GM19397 (cell line): Measurements from ENCODE around the gene DAW1.
"Not testable (repeated sequence)": the region's sequence is repeated elsewhere in the genome, so short reads cannot be mapped to it uniquely, and the experiment has no call there.

Experiments used
- ATAC-seq: cut with Tn5 transposase; IDR thresholded peaks from one replicate; pipeline ENCODE4 v1.9.1; 2021; ENCODE audit warnings: mild to moderate bottlenecking, moderate library complexity; ENCODE audit not compliant: unreplicated experiment

Gene DAW1

DNA sequence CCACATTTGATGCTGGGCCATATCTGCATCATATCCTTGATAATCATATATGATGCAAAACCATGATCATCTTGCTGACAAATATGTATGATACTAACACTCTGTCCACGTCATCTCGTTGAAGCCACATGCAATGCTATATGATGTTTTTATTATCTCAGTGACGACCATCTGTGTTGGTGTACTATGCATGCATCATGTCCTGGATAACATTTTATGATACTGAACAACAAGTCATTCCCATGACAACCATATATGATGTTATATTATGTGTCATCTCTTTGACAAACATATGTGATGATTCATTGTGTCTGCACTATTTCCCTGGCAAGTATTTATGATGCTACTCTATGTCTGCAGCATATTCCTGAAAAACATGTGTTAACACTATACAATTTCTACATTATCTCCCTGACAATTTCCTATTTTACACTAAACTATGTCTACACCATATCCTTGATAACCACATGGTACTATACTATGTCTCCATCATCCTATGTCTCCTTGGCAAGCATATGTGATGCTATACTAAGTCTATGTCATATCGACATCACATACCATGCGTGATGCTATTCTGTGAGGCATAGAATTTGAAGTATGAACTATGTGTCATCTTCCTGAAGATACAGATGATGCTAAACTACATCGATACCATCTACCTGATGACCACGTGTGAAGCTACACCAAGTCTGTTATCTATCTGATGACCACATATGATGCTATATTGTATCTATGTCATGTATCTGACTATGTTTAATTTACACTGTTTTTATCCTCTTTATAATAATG is 37.0 kb downstream of the DAW1 start:
- ATAC-seq = no peak

DNA sequence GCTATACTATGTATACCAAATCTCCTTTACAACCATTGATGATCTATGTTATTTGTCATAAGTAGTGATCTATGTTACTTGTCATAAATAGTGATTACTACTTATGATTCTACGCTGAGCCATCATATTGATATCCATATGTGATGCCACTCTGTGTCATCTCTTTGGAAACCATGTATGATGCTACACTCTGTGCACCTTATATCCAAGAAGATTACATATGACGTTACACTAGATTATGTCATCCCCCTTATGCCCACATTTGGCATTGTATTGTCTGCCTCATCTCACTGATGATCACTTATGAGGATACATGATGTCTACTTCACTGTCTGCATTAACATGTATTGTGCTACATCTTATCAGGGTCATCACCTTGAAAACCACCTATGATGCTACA is 42.9 kb downstream of the DAW1 start:
- ATAC-seq = no peak

DNA sequence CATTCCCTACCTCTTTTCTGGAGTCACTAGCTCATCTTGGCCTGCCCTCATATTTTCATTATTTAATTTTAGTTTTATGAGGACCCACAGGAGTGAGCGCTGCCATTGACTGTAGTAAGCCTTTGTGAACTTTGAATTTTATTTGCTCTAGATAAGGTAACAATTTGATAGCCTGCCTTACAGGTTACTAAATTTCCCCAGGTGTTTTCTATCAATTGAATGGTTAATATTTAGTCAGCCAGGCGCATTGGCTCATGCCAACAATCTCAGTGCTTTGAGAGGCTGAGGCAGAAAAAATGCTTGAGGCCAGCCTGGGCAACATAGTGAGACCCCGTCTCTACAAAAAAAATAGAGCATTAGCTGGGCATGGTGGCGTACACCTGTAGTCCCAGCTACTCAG is 50.2 kb downstream of the DAW1 start:
- no peak for ATAC-seq

DNA sequence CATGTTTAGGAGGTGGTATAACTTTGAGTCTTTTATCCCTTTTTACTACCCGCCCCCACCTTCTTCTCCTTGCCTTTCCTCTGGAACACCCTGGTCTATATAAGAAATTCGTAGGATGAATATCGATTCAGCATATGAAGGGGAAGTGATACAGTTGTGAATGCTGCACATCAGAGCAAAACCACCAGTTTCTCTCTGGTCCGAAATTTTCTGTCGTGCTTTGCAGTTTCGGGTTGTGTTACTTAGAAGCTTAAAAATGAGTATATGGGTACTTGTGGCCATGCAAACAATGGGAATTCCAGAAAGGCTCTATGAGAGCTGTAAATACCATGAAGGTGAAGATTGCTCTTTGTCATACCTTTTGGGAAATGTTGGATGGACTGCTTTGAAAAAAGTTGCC is 60.6 kb downstream of the DAW1 start:
- no peak for ATAC-seq

DNA sequence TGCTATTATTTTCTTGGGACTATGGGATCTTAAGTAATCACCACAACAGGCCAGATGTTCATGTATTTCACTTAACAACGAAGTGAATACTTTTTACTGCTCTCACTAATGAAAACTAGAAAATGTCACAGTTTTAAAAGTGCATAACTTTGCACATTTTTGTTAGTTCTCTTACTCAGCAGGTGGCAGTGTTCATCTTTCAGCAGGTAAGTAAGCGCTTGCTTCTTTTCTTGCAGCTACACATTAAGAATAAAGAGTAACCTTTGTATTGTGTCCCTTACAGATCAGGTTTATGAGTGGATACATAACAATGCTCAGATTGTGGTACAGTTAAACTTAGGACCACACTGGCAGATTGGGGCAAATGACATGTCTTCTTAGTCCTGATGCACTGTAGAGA is 61.0 kb downstream of the DAW1 start:
- no peak for ATAC-seq

DNA sequence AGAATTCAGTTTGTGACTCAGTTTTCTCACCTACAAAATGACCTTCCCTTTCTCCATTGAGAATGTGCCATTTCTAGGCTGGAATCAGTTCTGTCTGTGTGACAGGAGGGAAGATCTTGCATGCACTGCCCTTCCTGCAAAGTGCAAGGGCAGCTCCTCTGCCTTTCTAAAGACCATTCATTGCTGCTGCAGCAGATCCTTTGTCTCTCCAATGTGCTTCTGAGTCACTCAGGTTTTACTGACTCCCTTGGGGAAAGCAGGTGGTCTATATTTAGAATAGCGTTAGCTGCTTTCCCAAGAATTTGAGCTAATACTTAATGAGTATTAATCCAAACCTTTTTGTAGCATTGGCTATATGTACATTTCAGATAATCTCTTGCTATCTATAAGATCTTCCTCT is 62.5 kb downstream of the DAW1 start:
- no peak for ATAC-seq

DNA sequence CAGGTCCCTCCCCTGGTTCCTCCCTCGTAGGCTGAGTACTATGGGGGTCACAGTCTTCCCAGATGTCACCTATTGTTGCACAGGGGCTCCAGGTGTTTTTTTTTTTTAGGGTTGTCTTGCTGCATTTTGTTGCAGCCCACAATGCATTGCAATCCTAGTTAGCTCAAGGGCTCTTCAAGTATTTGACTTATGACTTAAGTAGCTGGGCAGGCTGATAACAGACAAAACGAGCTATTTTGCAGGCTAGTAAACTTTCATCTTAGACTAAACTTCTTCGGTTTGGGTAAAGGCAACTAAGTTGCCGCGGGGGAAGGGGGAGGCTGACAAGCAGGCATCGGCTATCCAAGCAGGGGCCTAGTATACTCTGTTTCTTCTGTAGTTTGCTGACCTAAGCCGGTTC is 64.8 kb downstream of the DAW1 start:
- not testable (repeated sequence) for ATAC-seq

DNA sequence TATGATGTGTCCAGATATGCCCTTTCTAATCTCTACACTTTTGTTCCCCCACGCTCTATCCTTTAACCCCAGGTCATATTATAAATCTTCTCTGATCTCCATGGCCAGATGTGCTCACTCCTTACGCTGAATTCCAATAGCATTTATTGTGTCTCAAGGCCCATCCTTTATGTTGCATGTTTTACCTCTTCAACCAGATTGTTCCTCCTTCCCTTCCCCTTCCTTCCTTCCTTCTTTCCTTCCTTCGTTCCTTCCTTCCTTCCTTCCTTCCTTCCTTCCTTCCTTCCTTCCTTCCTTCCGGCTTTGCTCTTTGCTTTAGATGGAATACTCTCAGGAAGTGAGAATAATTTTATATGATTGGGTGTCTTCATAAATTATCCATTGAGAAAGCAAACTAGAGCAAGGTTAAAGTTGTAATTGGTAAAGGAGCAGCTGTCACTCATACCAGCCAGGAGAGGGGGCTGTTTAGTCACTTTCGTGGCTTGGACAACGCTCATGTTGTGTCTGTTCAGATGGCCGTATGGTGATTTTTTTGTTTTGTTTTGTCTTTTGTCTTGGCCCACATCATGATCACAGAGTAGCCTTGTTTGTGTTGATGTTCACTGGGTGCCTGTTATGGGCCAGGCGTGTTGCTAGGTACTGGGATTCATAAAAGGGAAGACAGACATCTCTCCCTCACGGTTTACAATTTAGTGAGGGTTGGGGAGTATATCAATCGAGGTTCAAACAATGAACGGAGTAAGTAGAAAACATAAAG is 68.0 kb downstream of the DAW1 start:
- ATAC-seq = no peak

DNA sequence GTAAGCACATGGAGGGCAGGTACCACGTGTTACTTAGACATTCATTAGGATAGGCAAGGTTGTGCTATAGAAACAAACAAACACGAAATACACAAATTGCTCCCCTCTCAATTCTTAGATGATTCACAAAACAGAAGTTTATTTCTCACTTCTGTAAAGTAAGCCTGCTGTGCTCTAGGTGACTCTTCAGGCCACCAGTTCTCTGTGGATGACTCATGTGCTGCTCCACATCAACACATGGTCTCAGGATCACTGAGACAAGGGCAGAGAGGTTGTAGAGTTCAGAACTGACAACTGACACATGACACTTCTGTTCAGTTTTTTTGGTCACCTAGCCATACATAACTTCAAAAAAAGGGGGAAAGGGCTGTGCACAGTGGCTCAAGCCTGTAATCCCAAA is 70.6 kb downstream of the DAW1 start:
- no peak for ATAC-seq

DNA sequence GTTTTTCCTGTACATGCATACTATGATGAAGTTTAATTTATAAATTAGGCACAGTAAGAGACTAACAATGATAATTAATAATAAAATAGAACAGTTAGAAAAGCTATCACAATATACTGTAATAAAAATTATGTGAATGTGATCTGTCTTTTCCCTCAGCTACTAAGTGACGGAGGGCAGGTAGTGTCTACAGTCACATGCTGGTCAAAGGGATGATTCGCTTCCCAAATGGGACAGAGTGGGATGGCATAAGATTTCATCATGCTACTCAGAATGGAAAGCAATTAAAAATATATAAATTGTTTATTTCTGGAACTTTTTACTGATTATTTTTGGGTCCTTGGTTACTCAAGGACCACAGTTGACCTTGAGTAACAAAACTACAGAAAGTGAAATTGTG is 71.5 kb downstream of the DAW1 start:
- no peak for ATAC-seq

DNA sequence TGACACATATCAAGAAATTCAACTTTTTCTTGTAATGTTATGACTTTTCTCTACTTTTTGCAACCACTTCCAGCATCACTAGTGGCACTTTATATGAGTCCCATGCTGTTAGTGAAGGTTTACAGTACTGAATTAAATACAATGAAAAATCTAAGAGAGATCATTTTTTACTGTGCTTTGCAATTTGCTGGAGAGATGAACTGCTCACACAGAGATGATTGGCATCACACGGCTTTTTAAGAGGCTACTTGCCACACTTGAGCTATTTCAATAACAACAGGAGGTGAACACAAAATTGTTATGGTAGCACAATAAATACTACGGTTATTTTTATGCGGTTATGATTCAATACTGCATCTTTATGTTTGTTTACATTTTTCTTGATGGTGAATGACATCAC is 88.9 kb downstream of the DAW1 start:
- no peak for ATAC-seq

DNA sequence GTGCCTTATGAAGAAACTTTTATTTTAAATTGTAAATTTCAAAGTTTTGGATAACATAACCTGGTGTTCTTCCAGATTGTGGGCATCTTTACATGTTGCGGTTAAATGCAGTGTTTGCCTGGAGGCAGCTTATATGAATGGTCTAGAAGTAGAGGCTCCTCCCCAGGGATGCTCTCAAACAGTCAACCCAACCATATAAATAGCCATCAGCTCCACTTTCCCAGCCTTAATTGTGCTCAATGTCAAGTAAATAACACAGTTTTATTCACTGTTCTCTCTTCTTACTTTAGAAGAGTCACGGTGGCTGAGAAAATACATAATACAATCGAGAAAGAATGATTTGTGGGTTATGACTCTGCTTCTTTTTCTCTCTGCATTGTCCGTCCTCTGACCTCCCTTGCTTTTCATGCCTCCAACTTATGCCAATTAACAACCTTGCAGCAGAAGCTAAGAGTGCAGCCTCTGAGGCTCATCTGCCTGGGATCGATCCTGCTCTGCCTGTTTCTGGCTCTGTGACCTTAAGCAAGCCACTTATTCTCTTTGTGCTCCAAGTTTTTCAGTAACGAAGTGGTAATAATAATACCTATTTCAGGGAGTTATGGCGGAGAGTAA is 100.3 kb downstream of the DAW1 start:
- no peak for ATAC-seq

DNA sequence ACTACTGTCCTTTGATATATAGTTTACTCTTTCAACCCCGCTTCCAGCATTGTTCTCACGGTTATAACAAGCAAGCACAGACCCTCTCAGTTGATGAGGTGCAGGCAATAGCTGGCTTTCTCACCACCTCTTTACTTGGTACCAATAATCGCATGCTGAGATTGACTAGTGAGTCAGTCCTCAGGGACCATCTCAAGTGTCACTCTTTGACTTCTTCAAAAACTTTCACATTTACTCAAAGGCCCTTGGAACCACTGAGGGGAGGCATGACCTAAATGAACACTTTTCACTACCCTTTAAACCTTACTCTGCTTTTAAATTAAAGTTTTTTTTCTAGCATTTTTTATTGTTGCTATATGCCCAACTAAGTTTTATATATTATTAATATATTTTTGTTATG is 101.8 kb downstream of the DAW1 start:
- ATAC-seq = no peak
